ENCODE data around the gene DHDH.

The DHDH gene

GRCh38 chr19:48992581-48993174 is 59.2 kb downstream of the DHDH start:
- no peak for DNase-seq (ENCODE audit: low read depth)

GRCh38 chr19:48993175-48994034 is 59.9 kb downstream of the DHDH start, which contains the start of the genes GYS1 and RUVBL2:
TSS of gene GYS1 (minus strand) at chr19:48993309. CDS start at chr19:48993112, 197 bp downstream.
TSS of gene RUVBL2 (plus strand) at chr19:48993887. CDS start at chr19:48993912, 25 bp downstream.
- peak; percentile 99 for DNase-seq (ENCODE audit: low read depth)

DNA sequence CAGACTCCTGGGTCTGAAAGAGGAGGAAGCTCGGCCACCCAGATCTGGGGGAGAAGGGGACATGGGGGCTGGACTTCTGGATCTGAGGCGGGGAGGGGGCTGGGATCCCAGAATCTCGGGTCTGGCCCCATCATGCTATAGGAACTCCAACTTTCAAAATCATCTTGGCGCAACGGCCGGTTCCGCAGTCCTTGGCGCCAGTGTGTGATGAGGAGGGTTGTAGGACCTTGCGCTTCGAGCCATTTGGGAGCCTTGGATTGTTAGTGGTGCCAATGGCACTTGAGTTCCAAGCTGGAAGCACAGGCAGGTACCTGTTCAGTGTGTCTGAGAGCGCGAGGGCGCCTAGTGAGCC is 60.5 kb downstream of the DHDH start:
- DNase-seq (ENCODE audit: low read depth): no peak
